ENCODE results near the gene PNLIPRP2. TPM values are rescaled to one million over a fixed set of nuclear protein-coding genes. Genes with fewer than 3 reads are reported as not detected.

PNLIPRP2 gene
- total and polyA plus RNA-seq, 2 experiments from 2014 or later, result 16.7 to 21.1 TPM

- H3K4me2 ChIP-seq, result no peak overlapping the region
- no peaks in the 10 kb centered on the region for H4K20me1 ChIP-seq (ENCODE audit: insufficient read depth, poor library complexity, severe bottlenecking)
- no peak overlapping the region for H2AFZ ChIP-seq
- H3K4me1 ChIP-seq (ENCODE audit: insufficient read depth), result no peaks in the 10 kb centered on the region
- TF ChIP-seq EZH2 (IDR thresholded peaks at IDR 0.05; ENCODE audit: borderline replicate concordance) (no peak), CTCF (IDR thresholded peaks at IDR 0.05; ENCODE audit: poor library complexity) (no peak), EZH2phosphoT487 (IDR thresholded peaks at IDR 0.05; ENCODE audit: low read depth, severe bottlenecking, unreplicated experiment) (no peak)
- no peak overlapping the region for H3K27ac ChIP-seq
- no peaks in the 10 kb centered on the region for H3K9me2 ChIP-seq (replicated peaks; ENCODE audit: insufficient read depth)
- H3K79me2 ChIP-seq, result no peaks in the 10 kb centered on the region
- 89% methylated on average over 7 of the region's 11 CpGs for WGBS (ENCODE audit: low lambda C conversion rate, missing lambda C conversion rate)
- no peaks in the 10 kb centered on the region for H3K9me3 ChIP-seq (ENCODE audit: low read depth)
- no peak overlapping the region for H3K4me3 ChIP-seq
- peaks cover 3% of the 10 kb centered on the region for H3K27me3 ChIP-seq
- no peaks in the 10 kb centered on the region for H3K36me3 ChIP-seq (replicated peaks; ENCODE audit: insufficient read depth, low read depth)
- no peak for DNase-seq (ENCODE audit: low spot score)
Observed at GRCh38 chr10:116634126-116634975, 13.6 kb downstream of the PNLIPRP2 start.

- H3K27ac ChIP-seq, result no peak overlapping the region
- no peak for TF ChIP-seq EZH2phosphoT487 (IDR thresholded peaks at IDR 0.05; ENCODE audit: low read depth, severe bottlenecking, unreplicated experiment)
- TF ChIP-seq CTCF (IDR thresholded peaks at IDR 0.05; ENCODE audit: poor library complexity), result no peak
- no peak for TF ChIP-seq EZH2 (IDR thresholded peaks at IDR 0.05; ENCODE audit: borderline replicate concordance)
Observed at GRCh38 chr10:116636385-116636784, 15.6 kb downstream of the PNLIPRP2 start.

GRCh38 chr10:116636976-116637375 is 16.2 kb downstream of the PNLIPRP2 start:
- Histone ChIP-seq H4K20me1 (ENCODE audit: insufficient read depth, poor library complexity, severe bottlenecking) (no peaks in the 10 kb centered on the region), H3K36me3 (replicated peaks; ENCODE audit: insufficient read depth, low read depth) (no peaks in the 10 kb centered on the region), H3K4me2 (no peak overlapping the region), H3K4me3 (no peak overlapping the region), H3K4me1 (ENCODE audit: insufficient read depth) (no peaks in the 10 kb centered on the region), H3K79me2 (no peaks in the 10 kb centered on the region), H3K27ac (no peak overlapping the region), H2AFZ (no peak overlapping the region), H3K9me2 (replicated peaks; ENCODE audit: insufficient read depth) (no peaks in the 10 kb centered on the region), H3K9me3 (ENCODE audit: low read depth) (no peaks in the 10 kb centered on the region), H3K27me3 (peaks cover 3% of the 10 kb centered on the region)
- DNase-seq (ENCODE audit: low spot score), result no peak
- 54% methylated on average over 2 of the region's 2 CpGs for WGBS (ENCODE audit: low lambda C conversion rate, missing lambda C conversion rate)
- TF ChIP-seq CTCF (IDR thresholded peaks at IDR 0.05; ENCODE audit: poor library complexity) (no peak), EZH2 (IDR thresholded peaks at IDR 0.05; ENCODE audit: borderline replicate concordance) (no peak), EZH2phosphoT487 (IDR thresholded peaks at IDR 0.05; ENCODE audit: low read depth, severe bottlenecking, unreplicated experiment) (no peak)

More at GRCh38 chr10:116636385-116636784, 15.6 kb downstream of the PNLIPRP2 start:
- no peaks in the 10 kb centered on the region for H3K79me2 ChIP-seq
- peaks cover 3% of the 10 kb centered on the region for H3K27me3 ChIP-seq
- no peak overlapping the region for H3K4me2 ChIP-seq
- H3K36me3 ChIP-seq (replicated peaks; ENCODE audit: insufficient read depth, low read depth), result no peaks in the 10 kb centered on the region
- no peak overlapping the region for H2AFZ ChIP-seq
- no peak overlapping the region for H3K4me3 ChIP-seq
- H4K20me1 ChIP-seq (ENCODE audit: insufficient read depth, poor library complexity, severe bottlenecking), result no peaks in the 10 kb centered on the region
- H3K4me1 ChIP-seq (ENCODE audit: insufficient read depth), result no peaks in the 10 kb centered on the region
- H3K9me3 ChIP-seq (ENCODE audit: low read depth), result no peaks in the 10 kb centered on the region
- no peaks in the 10 kb centered on the region for H3K9me2 ChIP-seq (replicated peaks; ENCODE audit: insufficient read depth)
- DNase-seq (ENCODE audit: low spot score), result no peak
